H9 (cell line): ENCODE measurements around the gene MAJIN. TPM values are rescaled to one million over a fixed set of nuclear protein-coding genes. Genes with fewer than 3 reads are reported as not detected.
A peak's percentile ranks its signal among the peaks of the same experiment; 100 is the strongest.

Source experiments
- DNase-seq: peaks from one replicate; pipeline ENCODE4 v3.0.0-alpha.2; 2017
- H2AFZ ChIP-seq: one replicate; pipeline ENCODE4 v1.6.1; 2013; ENCODE audit warnings: mild to moderate bottlenecking, low read length, control low read depth, moderate library complexity
- H2AK5ac ChIP-seq: 2 replicates; pipeline ENCODE4 v1.6.1; 2013; ENCODE audit warnings: low read length, control low read depth, mixed read lengths; ENCODE audit not compliant: insufficient read length
- H2BK120ac ChIP-seq: one replicate; pipeline ENCODE4 v1.6.1; 2013; ENCODE audit warnings: low read depth, mild to moderate bottlenecking, low read length, control low read depth, inconsistent platforms; ENCODE audit not compliant: poor library complexity, severe bottlenecking
- H2BK12ac ChIP-seq: 2 replicates; pipeline ENCODE4 v1.6.1; 2013; ENCODE audit warnings: low read length, control low read depth, mixed read lengths, low read depth; ENCODE audit not compliant: insufficient read length
- H2BK15ac ChIP-seq: 2 replicates; pipeline ENCODE4 v1.6.1; 2013; ENCODE audit warnings: low read depth, low read length, control low read depth
- H2BK20ac ChIP-seq: one replicate; pipeline ENCODE4 v1.6.1; 2013; ENCODE audit warnings: low read depth, mild to moderate bottlenecking, low read length, control low read depth, inconsistent platforms; ENCODE audit not compliant: poor library complexity, severe bottlenecking
- H2BK5ac ChIP-seq: 2 replicates; pipeline ENCODE4 v1.6.1; 2013; ENCODE audit warnings: low read length, control low read depth, mixed read lengths; ENCODE audit not compliant: insufficient read length
- H3K14ac ChIP-seq: 2 replicates; pipeline ENCODE4 v1.6.1; 2013; ENCODE audit warnings: low read length, control low read depth; ENCODE audit not compliant: insufficient read depth
- H3K18ac ChIP-seq: 2 replicates; pipeline ENCODE4 v1.6.1; 2013; ENCODE audit warnings: low read depth, mild to moderate bottlenecking, mixed read lengths, low read length, control low read depth; ENCODE audit not compliant: insufficient read length
- H3K23ac ChIP-seq: 2 replicates; pipeline ENCODE4 v1.6.1; 2013; ENCODE audit warnings: low read length, control low read depth, mixed read lengths, low read depth; ENCODE audit not compliant: insufficient read length
- H3K23me2 ChIP-seq: 2 replicates; pipeline ENCODE4 v1.6.1; 2013; ENCODE audit warnings: low read depth, mild to moderate bottlenecking, mixed read lengths, low read length, control low read depth; ENCODE audit not compliant: insufficient read length, poor library complexity, severe bottlenecking
- H3K27ac ChIP-seq: 2 replicates; pipeline ENCODE4 v1.5.1; 2013; ENCODE audit warnings: low read length, control low read depth, mixed read lengths, low read depth; ENCODE audit not compliant: insufficient read length
- H3K27me3 ChIP-seq: 2 replicates; pipeline ENCODE4 v1.6.1; 2013; ENCODE audit warnings: low read length, control low read depth, inconsistent platforms; ENCODE audit not compliant: insufficient read depth
- H3K4ac ChIP-seq: 2 replicates; pipeline ENCODE4 v1.6.1; 2013; ENCODE audit warnings: low read depth, mild to moderate bottlenecking, control low read depth, inconsistent platforms, low read length, moderate library complexity
- H3K4me1 ChIP-seq: 2 replicates; pipeline ENCODE4 v1.6.1; 2013; ENCODE audit warnings: low read length, control low read depth, inconsistent platforms; ENCODE audit not compliant: insufficient read depth
- H3K4me2 ChIP-seq: 2 replicates; pipeline ENCODE4 v1.6.1; 2013; ENCODE audit warnings: low read length, control low read depth, mixed read lengths; ENCODE audit not compliant: insufficient read length, insufficient read depth
- H3K56ac ChIP-seq: 2 replicates; pipeline ENCODE4 v1.6.1; 2013; ENCODE audit warnings: low read depth, mild to moderate bottlenecking, mixed read lengths, low read length, control low read depth; ENCODE audit not compliant: insufficient read length
- H3K79me1 ChIP-seq: 2 replicates; pipeline ENCODE4 v1.6.1; 2013; ENCODE audit warnings: low read depth, mild to moderate bottlenecking, moderate library complexity, low read length, control low read depth, inconsistent platforms; ENCODE audit not compliant: insufficient read depth, poor library complexity, severe bottlenecking
- H3K79me2 ChIP-seq: 2 replicates; pipeline ENCODE4 v1.6.1; 2013; ENCODE audit warnings: low read length, control low read depth, inconsistent platforms; ENCODE audit not compliant: insufficient read depth
- H3K9ac ChIP-seq: 2 replicates; pipeline ENCODE4 v1.6.1; 2013; ENCODE audit warnings: low read length, control low read depth, mixed read lengths; ENCODE audit not compliant: insufficient read length; ENCODE audit errors: extremely low read depth
- H3K9me3 ChIP-seq: one replicate; pipeline ENCODE4 v1.6.1; 2013; ENCODE audit warnings: low read depth, low read length, inconsistent platforms; ENCODE audit not compliant: control insufficient read depth
- H3T11ph ChIP-seq: one replicate; pipeline ENCODE4 v1.6.1; 2013; ENCODE audit warnings: mild to moderate bottlenecking, low read length, control low read depth, inconsistent platforms
- H4K20me1 ChIP-seq: one replicate; pipeline ENCODE4 v1.6.1; 2013; ENCODE audit not compliant: control insufficient read depth, insufficient read length, insufficient read depth
- H4K5ac ChIP-seq: 2 replicates; pipeline ENCODE4 v1.6.1; 2013; ENCODE audit warnings: low read depth, mild to moderate bottlenecking, mixed read lengths, low read length, control low read depth; ENCODE audit not compliant: insufficient read length
- H4K8ac ChIP-seq: replicated peaks from 2 replicates; pipeline ENCODE4 v1.6.1; 2013; ENCODE audit warnings: low read length, control low read depth, mixed read lengths, low read depth; ENCODE audit not compliant: insufficient read length
- H4K91ac ChIP-seq: 2 replicates; pipeline ENCODE4 v1.6.1; 2013; ENCODE audit warnings: low read depth, mild to moderate bottlenecking, moderate library complexity, mixed read lengths, low read length, control low read depth; ENCODE audit not compliant: insufficient read length
- H3K27ac Mint-ChIP-seq, 3 experiments: 2 replicates in 2 of 3; 3 replicates in 1 of 3; pipeline ENCODE4 v1.8.0; 2020 to 2021; ENCODE audit warnings: mixed read lengths in 3 of 3, mild to moderate bottlenecking in 1 of 3, moderate library complexity in 1 of 3
- H3K27me3 Mint-ChIP-seq: 2 replicates; pipeline ENCODE4 v1.8.0; 2021; ENCODE audit warnings: low read depth, mild to moderate bottlenecking, moderate library complexity, mixed read lengths
- H3K36me3 Mint-ChIP-seq, 3 experiments: 2 replicates in 2 of 3; 3 replicates in 1 of 3; pipeline ENCODE4 v1.8.0; 2020 to 2021; ENCODE audit warnings: low read depth in 3 of 3, mixed read lengths in 3 of 3; ENCODE audit not compliant: insufficient read depth in 1 of 3
- H3K4me1 Mint-ChIP-seq, 2 experiments: 2 replicates each; pipeline ENCODE4 v1.8.0; 2020; ENCODE audit warnings: mixed read lengths in 2 of 2
- H3K4me3 Mint-ChIP-seq, 2 experiments: 2 replicates in 1 of 2; 3 replicates in 1 of 2; pipeline ENCODE4 v1.8.0; 2020 to 2021; ENCODE audit warnings: mild to moderate bottlenecking in 2 of 2, mixed read lengths in 2 of 2, moderate library complexity in 1 of 2
- H3K9me3 Mint-ChIP-seq, 2 experiments: 2 replicates in 1 of 2; 3 replicates in 1 of 2; pipeline ENCODE4 v1.8.0; 2020; ENCODE audit warnings: mild to moderate bottlenecking in 2 of 2, mixed read lengths in 2 of 2, moderate library complexity in 1 of 2
- WGBS: extraction: QIAGEN DNeasy Blood & Tissue Kit; methylation state at CpG from one replicate; pipeline ENCODE4 v1.1.7; 2013; ENCODE audit warnings: missing lambda C conversion rate, low lambda C conversion rate, mixed read lengths; ENCODE audit not compliant: insufficient read length; ENCODE audit errors: extremely low coverage; 5-methylcytosine and 5-hydroxymethylcytosine counted together
- total RNA-seq: library from RNA; stranded (reverse); gene quantifications from 2 replicates; pipeline ENCODE4 v1.2.1, GENCODE V29; 2021
- TF ChIP-seq, protein P1 (sequence below): fragments of 200-600 bp; sonication (generic); conservative IDR thresholded peaks from 3 replicates; pipeline ENCODE4 v1.8.0; 2021; ENCODE audit warnings: antibody characterized with exemption, mild to moderate bottlenecking

MAJIN gene
- total RNA-seq, 1 experiment from 2014 or later, result not detected

DNA sequence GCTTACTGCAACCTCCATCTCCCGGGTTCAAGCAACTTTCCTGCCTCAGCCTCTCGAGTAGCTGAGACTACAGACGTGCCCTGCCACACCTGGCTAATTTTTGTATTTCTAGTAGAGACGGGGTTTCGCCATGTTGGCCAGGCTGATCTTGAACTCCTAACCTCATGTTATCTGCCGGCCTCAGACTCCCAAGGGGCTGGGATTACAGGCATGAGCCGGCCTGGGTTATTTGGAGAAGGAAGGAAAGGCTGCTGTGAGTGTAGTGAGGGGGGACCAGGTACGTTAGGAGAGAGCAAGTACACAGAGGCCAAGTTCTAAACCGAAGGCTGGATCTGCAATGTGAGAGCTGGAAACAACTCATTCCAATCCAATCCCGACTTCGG lies 24.4 kb upstream of the MAJIN start:
- Histone ChIP-seq H3K9ac (no peak overlapping the region), H3K9me3 (no peaks in the 10 kb centered on the region), H4K91ac (no peak overlapping the region), H2BK12ac (no peak overlapping the region), H4K5ac (no peak overlapping the region), H3K4me1 (peaks cover 4% of the 10 kb centered on the region; the same call in 1 of the 2 replicates), H2BK120ac (no peak overlapping the region), H3K79me1 (no peaks in the 10 kb centered on the region), H3K27ac (no peak overlapping the region), H3K23me2 (no peaks in the 10 kb centered on the region), H3K18ac (no peak overlapping the region), H3K79me2 (no peaks in the 10 kb centered on the region), H3K4me2 (peak overlapping the region; percentile 16), H2BK5ac (no peak overlapping the region), H2BK20ac (no peak overlapping the region), H3K27me3 (no peaks in the 10 kb centered on the region), H3K14ac (no peak overlapping the region), H3K56ac (no peak overlapping the region), H3K4ac (no peak overlapping the region), H2AK5ac (no peak overlapping the region), H2BK15ac (no peak overlapping the region), H2AFZ (no peak overlapping the region), H3K23ac (no peak overlapping the region), H4K20me1 (no peaks in the 10 kb centered on the region), H4K8ac (no peak overlapping the region), H3T11ph (no peak overlapping the region)
- Mint-ChIP-seq H3K4me1 (peaks cover 17 to 21% of the 10 kb centered on the region in 2 experiments), H3K27ac (peak overlapping the region in 2 of 3 experiments; percentile 53 to 65; a peak in 5 of 7 replicates), H3K9me3 (no peaks in the 10 kb centered on the region), H3K36me3 (no peaks in the 10 kb centered on the region), H3K27me3 (no peaks in the 10 kb centered on the region; the same call in 1 of the 2 replicates), H3K4me3 (peak overlapping the region; percentile 44 to 48)
- DNase-seq, result no peak
- no CpG with 5 or more reads among the region's 11 CpGs for WGBS
- TF ChIP-seq, protein P1, sequence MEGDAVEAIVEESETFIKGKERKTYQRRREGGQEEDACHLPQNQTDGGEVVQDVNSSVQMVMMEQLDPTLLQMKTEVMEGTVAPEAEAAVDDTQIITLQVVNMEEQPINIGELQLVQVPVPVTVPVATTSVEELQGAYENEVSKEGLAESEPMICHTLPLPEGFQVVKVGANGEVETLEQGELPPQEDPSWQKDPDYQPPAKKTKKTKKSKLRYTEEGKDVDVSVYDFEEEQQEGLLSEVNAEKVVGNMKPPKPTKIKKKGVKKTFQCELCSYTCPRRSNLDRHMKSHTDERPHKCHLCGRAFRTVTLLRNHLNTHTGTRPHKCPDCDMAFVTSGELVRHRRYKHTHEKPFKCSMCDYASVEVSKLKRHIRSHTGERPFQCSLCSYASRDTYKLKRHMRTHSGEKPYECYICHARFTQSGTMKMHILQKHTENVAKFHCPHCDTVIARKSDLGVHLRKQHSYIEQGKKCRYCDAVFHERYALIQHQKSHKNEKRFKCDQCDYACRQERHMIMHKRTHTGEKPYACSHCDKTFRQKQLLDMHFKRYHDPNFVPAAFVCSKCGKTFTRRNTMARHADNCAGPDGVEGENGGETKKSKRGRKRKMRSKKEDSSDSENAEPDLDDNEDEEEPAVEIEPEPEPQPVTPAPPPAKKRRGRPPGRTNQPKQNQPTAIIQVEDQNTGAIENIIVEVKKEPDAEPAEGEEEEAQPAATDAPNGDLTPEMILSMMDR, result no peak
